SK-N-SH (cell line): Measurements from ENCODE around the gene KLHL26. TPM values are rescaled to one million over a fixed set of nuclear protein-coding genes. Genes with fewer than 3 reads are reported as not detected.

Experiments
- CTCF ChIA-PET: fragments of 300-600, 350-600 bp; formaldehyde crosslinking; extraction: SDS; loops from one replicate; lab custom pipeline; 2021; lab: Yijun Ruan, JAX
- POLR2A ChIA-PET: fragments of 350-600 bp; sonication (Branson Sonifier 250); formaldehyde crosslinking; extraction: SDS; loops from one replicate; lab custom pipeline; 2020; ENCODE audit warnings: antibody characterized with exemption, inconsistent platforms; lab: Yijun Ruan, JAX
- DNase-seq: peaks from one replicate; pipeline ENCODE4 v3.0.0; 2012
- H2AFZ ChIP-seq: fragments of 200-600 bp; sonication (generic); 2 replicates; pipeline ENCODE4 v1.8.1; 2016; ENCODE audit warnings: antibody characterized with exemption, mild to moderate bottlenecking, low read depth
- H3F3A ChIP-seq: fragments of 200-600 bp; sonication (generic); replicated peaks from 2 replicates; pipeline ENCODE3; 2016; ENCODE audit warnings: antibody characterized with exemption, mild to moderate bottlenecking; ENCODE audit not compliant: insufficient read depth
- H3K27ac ChIP-seq, 2 experiments: fragments of 200-500 bp in 1 of 2; fragments of 200-600 bp in 1 of 2; sonication (Bioruptor generic) in 1 of 2; sonication (generic), shearing (Covaris generic) in 1 of 2; 2 replicates each; pipeline versions ENCODE4 v1.5.1 to v1.6.1; 2014 to 2016; ENCODE audit warnings: low read depth in 2 of 2, inconsistent platforms in 1 of 2, low read length in 1 of 2, mild to moderate bottlenecking in 1 of 2, mixed read lengths in 1 of 2
- H3K27me3 ChIP-seq: fragments of 200-600 bp; sonication (generic), shearing (Covaris generic); 2 replicates; pipeline ENCODE4 v1.6.1; 2016; ENCODE audit warnings: mixed run types; ENCODE audit not compliant: insufficient read depth
- H3K36me3 ChIP-seq, 2 experiments: fragments of 200-500 bp in 1 of 2; fragments of 200-600 bp in 1 of 2; sonication (Bioruptor generic) in 1 of 2; sonication (generic) in 1 of 2; replicated peaks in 1 of 2; 2 replicates each; pipeline versions ENCODE3 to v1.5.1; 2014 to 2016; ENCODE audit warnings: low read length in 1 of 2, mild to moderate bottlenecking in 1 of 2; ENCODE audit not compliant: insufficient read depth in 2 of 2, control insufficient read depth in 1 of 2
- H3K4me1 ChIP-seq, 2 experiments: fragments of 200-500 bp in 1 of 2; fragments of 200-600 bp in 1 of 2; sonication (Bioruptor generic) in 1 of 2; sonication (generic), shearing (Covaris generic) in 1 of 2; 2 replicates each; pipeline versions ENCODE4 v1.5.1 to v1.6.1; 2014 to 2016; ENCODE audit warnings: low read depth in 1 of 2, low read length in 1 of 2, mixed run types in 1 of 2; ENCODE audit not compliant: insufficient read depth in 2 of 2, control insufficient read depth in 1 of 2
- H3K4me2 ChIP-seq: fragments of 200-600 bp; sonication (generic), shearing (Covaris generic); 2 replicates; pipeline ENCODE4 v1.6.1; 2017; ENCODE audit warnings: mixed run types
- H3K4me3 ChIP-seq, 2 experiments: fragments of 200-500 bp in 1 of 2; fragments of 200-600 bp in 1 of 2; sonication (Bioruptor generic) in 1 of 2; sonication (generic), shearing (Covaris generic) in 1 of 2; 2 replicates each; pipeline versions ENCODE4 v1.5.1 to v1.8.1; 2014 to 2016; ENCODE audit warnings: low read depth in 2 of 2, inconsistent platforms in 1 of 2, low read length in 1 of 2, mild to moderate bottlenecking in 1 of 2, mixed read lengths in 1 of 2, moderate library complexity in 1 of 2
- H3K79me2 ChIP-seq: fragments of 200-600 bp; sonication (generic); 2 replicates; pipeline ENCODE4 v1.8.1; 2017; ENCODE audit warnings: mild to moderate bottlenecking; ENCODE audit not compliant: insufficient read depth
- H3K9ac ChIP-seq: fragments of 200-600 bp; sonication (generic); 2 replicates; pipeline ENCODE4 v1.6.1; 2017; ENCODE audit warnings: mixed run types
- H3K9me2 ChIP-seq: fragments of 200-600 bp; sonication (generic); 2 replicates; pipeline ENCODE4 v1.6.1; 2017; ENCODE audit warnings: mixed run types
- H3K9me3 ChIP-seq: fragments of 200-600 bp; sonication (generic); 2 replicates; pipeline ENCODE4 v1.6.1; 2017; ENCODE audit warnings: mixed run types, mild to moderate bottlenecking, moderate library complexity
- H4K20me1 ChIP-seq: fragments of 200-600 bp; sonication (generic); 2 replicates; pipeline ENCODE4 v1.6.1; 2017; ENCODE audit warnings: mild to moderate bottlenecking, mixed run types; ENCODE audit not compliant: insufficient read depth
- ELF1 ChIP-seq: IDR thresholded peaks from 2 replicates; pipeline ENCODE4 v1.4.0; 2012
- EP300 ChIP-seq, 2 experiments: IDR thresholded peaks; 2 replicates each; pipeline versions ENCODE4 v1.4.0 to v1.6.1; 2012; ENCODE audit warnings: borderline replicate concordance in 1 of 2, low read depth in 1 of 2, low read length in 1 of 2
- EZH2phosphoT487 ChIP-seq: fragments of 200-600 bp; sonication (generic); IDR thresholded peaks from 2 replicates; pipeline ENCODE4 v1.6.1; 2017; ENCODE audit warnings: low read depth, mixed run types, mild to moderate bottlenecking, antibody characterized with exemption, moderate library complexity, borderline replicate concordance
- FOSL2 ChIP-seq: IDR thresholded peaks from 2 replicates; pipeline ENCODE4 v1.4.0; 2012; ENCODE audit warnings: low read depth, mild to moderate bottlenecking, moderate library complexity, borderline replicate concordance
- FOXJ3 ChIP-seq: sonication (generic); formaldehyde crosslinking; IDR thresholded peaks from 2 replicates; pipeline ENCODE4 v1.5.1; 2020; ENCODE audit warnings: mild to moderate bottlenecking, missing genetic modification reagents
- GABPA ChIP-seq: IDR thresholded peaks from 2 replicates; pipeline ENCODE4 v1.4.0; 2012; ENCODE audit warnings: low read depth, mild to moderate bottlenecking
- GATA2 ChIP-seq: sonication (generic); formaldehyde crosslinking; IDR thresholded peaks from 2 replicates; pipeline ENCODE4 v1.5.0; 2020; ENCODE audit warnings: mild to moderate bottlenecking, missing genetic modification reagents
- IRF3 ChIP-seq: fragments of 150-350 bp; IDR thresholded peaks from 2 replicates; pipeline ENCODE4 v1.6.1; 2016; ENCODE audit warnings: mild to moderate bottlenecking, low read depth, low read length
- JUND ChIP-seq: IDR thresholded peaks from 2 replicates; pipeline ENCODE4 v1.4.0; 2012
- NFIC ChIP-seq: IDR thresholded peaks from 2 replicates; pipeline ENCODE4 v1.4.0; 2012; ENCODE audit warnings: borderline replicate concordance
- NRF1 ChIP-seq: IDR thresholded peaks from 2 replicates; pipeline ENCODE4 v1.6.1; 2012; ENCODE audit warnings: low read depth, mild to moderate bottlenecking, low read length
- RAD21 ChIP-seq: IDR thresholded peaks from 2 replicates; pipeline ENCODE4 v1.6.1; 2012; ENCODE audit warnings: mild to moderate bottlenecking, low read length
- REST ChIP-seq: IDR thresholded peaks from 2 replicates; pipeline ENCODE4 v1.6.1; 2012; ENCODE audit warnings: mild to moderate bottlenecking, low read depth, low read length, moderate library complexity
- RXRA ChIP-seq: IDR thresholded peaks from 2 replicates; pipeline ENCODE4 v1.4.0; 2012; ENCODE audit warnings: low read depth, mild to moderate bottlenecking, borderline replicate concordance
- SIN3A ChIP-seq: IDR thresholded peaks from 2 replicates; pipeline ENCODE4 v1.6.1; 2012; ENCODE audit warnings: low read depth, mild to moderate bottlenecking, low read length, moderate library complexity, borderline replicate concordance
- SMC3 ChIP-seq: IDR thresholded peaks from 2 replicates; pipeline ENCODE4 v1.6.1; 2012; ENCODE audit warnings: low read depth, low read length, improper control_type of control experiment
- TAF1 ChIP-seq: IDR thresholded peaks from 2 replicates; pipeline ENCODE4 v1.6.1; 2012; ENCODE audit warnings: low read depth, mild to moderate bottlenecking, low read length, moderate library complexity, borderline replicate concordance
- TCF12 ChIP-seq: IDR thresholded peaks from 2 replicates; pipeline ENCODE4 v1.4.0; 2012
- USF2 ChIP-seq: fragments of 150-350 bp; IDR thresholded peaks from 2 replicates; pipeline ENCODE4 v1.6.1; 2017; ENCODE audit warnings: antibody characterized with exemption, low read length, low read depth, borderline replicate concordance
- YY1 ChIP-seq: IDR thresholded peaks from 2 replicates; pipeline ENCODE4 v1.4.0; 2012; ENCODE audit warnings: low read depth, mild to moderate bottlenecking
- ZBTB33 ChIP-seq: IDR thresholded peaks from 2 replicates; pipeline ENCODE4 v1.4.0; 2012; ENCODE audit warnings: low read depth, borderline replicate concordance
- whole genome bisulfite sequencing: methylation state at CpG from one replicate; pipeline ENCODE4 v1.1.6; 2017; ENCODE audit warnings: low lambda C conversion rate; 5-methylcytosine and 5-hydroxymethylcytosine counted together
- polyA plus RNA-seq, 3 experiments: library from polyadenylated mRNA; depleted of rRNA; stranded (reverse); fragments of >200 nt; gene quantifications; 2 replicates each; pipeline ENCODE4 v1.2.3, GENCODE V29; 2012

Gene KLHL26
- polyA plus RNA-seq, 1 of the 3 experiments (the other 2 are of a cell fraction), result 4.6 TPM

- TF ChIP-seq EZH2phosphoT487, result no peak
- no peak for TF ChIP-seq SMC3
- TF ChIP-seq FOSL2, result no peak
- no peak for TF ChIP-seq YY1
- no peak for TF ChIP-seq NFIC
- TF ChIP-seq FOXJ3 (CRISPR knock-in tag), result no peak
- TF ChIP-seq RAD21, result no peak
- TF ChIP-seq IRF3, result no peak
- TF ChIP-seq TAF1, result no peak
- TF ChIP-seq ELF1, result no peak
- TF ChIP-seq, all 33 proteins: peak for 0
These were observed 32.1 kb downstream of the KLHL26 start (continued) for GRCh38 chr19:18668744-18669523.

GRCh38 chr19:18669524-18669817, 32.6 kb downstream of the KLHL26 start:
- peaks cover 0 to 19% of the 10 kb centered on the region in 2 experiments for H3K36me3 ChIP-seq
- DNase-seq, result no peak
- no peaks in the 10 kb centered on the region for H3K79me2 ChIP-seq
- 84% methylated on average over 11 of the region's 12 CpGs for WGBS
- POLR2A ChIA-PET, result no interaction called here
- no peak overlapping the region for H3K4me2 ChIP-seq
- H3K9ac ChIP-seq, result no peak overlapping the region
- no peaks in the 10 kb centered on the region for H3K9me3 ChIP-seq
- no peak overlapping the region for H3K4me3 ChIP-seq
- H4K20me1 ChIP-seq, result no peaks in the 10 kb centered on the region
- peaks cover 0 to 26% of the 10 kb centered on the region in 2 experiments; a peak in 2 of 4 replicates for H3K4me1 ChIP-seq
- no peaks in the 10 kb centered on the region for H3K9me2 ChIP-seq
- CTCF ChIA-PET, result no interaction called here
- no peak overlapping the region for H2AFZ ChIP-seq
- H3K27me3 ChIP-seq, result no peaks in the 10 kb centered on the region
- TF ChIP-seq YY1 (no peak), ZBTB33 (no peak), TCF12 (no peak), NRF1 (no peak), GATA2 (CRISPR knock-in tag) (no peak), USF2 (no peak), GABPA (no peak), RXRA (no peak), EP300 (IDR thresholded peaks at IDR 0.05; ENCODE audit: borderline replicate concordance in 1 of 2, low read depth in 1 of 2, low read length in 1 of 2) (no peak), REST (no peak), SMC3 (no peak), SIN3A (no peak), RAD21 (no peak), JUND (no peak), ELF1 (no peak)
- TF ChIP-seq, all 33 proteins: peak for 0
- Histone ChIP-seq H3F3A (no peaks in the 10 kb centered on the region), H3K27ac (peak overlapping the region in 1 of 2 experiments; percentile 74; a peak in 1 of 4 replicates)
